ENCODE measurements around the gene UBB. TPM values are rescaled to one million over a fixed set of nuclear protein-coding genes. Genes with fewer than 3 reads are reported as not detected.

UBB gene
- polyA plus RNA-seq, 3 donors, result 1,838 to 2,108 (median 1,854) TPM

GRCh38 chr17:16407911-16408588 lies 27.2 kb downstream of the UBB start:
- no peak for DNase-seq

DNA sequence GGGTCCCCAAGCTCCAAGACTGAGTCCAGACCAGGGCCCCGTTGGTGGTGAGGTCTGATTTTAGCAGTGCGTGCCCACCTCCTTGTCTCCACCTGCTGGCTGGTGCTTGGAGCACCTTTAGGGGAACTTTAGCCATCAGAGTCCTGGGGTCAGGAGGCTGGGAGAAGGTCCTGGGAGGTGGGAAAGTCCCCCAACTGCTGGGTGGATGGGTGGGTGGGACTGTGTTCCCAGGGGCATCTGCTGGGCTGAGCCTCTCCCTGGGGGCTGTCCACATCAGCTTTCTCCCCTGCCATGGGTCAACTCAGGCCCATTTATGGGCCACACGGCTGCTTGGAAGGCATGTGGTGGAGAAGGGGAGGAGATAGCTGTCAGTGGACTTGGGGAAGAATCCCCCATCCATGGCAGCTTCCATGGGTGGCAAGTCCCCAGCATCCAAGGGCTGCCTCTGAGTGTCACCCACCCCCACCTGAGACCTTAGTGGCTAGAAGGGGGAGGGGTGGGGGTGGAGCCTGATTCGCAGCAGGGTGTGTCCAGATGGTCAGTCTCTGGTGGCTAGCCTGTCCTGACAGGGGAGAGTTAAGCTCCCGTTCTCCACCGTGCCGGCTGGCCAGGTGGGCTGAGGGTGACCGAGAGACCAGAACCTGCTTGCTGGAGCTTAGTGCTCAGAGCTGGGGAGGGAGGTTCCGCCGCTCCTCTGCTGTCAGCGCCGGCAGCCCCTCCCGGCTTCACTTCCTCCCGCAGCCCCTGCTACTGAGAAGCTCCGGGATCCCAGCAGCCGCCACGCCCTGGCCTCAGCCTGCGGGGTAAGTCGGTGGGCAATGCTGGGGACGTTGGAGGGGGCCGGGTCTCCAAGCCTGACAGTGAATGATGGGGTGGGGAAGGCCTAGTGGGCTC lies 34.4 kb downstream of the UBB start, which contains the start of gene TRPV2:
Gene TRPV2 (plus strand): TSS at position 541 of the 894 bp plus-strand sequence. CDS start 2,098 bp downstream, outside the sequence.
- DNase-seq, result no peak

DNA sequence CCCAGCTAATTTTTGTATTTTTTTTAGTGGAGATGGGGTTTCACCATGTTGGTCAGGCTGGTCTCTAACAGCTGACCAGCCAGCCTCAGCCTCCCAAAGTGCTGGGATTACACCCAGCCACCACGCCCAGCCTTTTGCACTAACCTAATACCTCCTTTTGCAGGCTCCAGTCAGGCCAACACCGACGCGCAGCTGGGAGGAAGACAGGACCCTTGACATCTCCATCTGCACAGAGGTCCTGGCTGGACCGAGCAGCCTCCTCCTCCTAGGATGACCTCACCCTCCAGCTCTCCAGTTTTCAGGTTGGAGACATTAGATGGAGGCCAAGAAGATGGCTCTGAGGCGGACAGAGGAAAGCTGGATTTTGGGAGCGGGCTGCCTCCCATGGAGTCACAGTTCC lies 36.5 kb downstream of the UBB start:
- DNase-seq, result no peak

DNA sequence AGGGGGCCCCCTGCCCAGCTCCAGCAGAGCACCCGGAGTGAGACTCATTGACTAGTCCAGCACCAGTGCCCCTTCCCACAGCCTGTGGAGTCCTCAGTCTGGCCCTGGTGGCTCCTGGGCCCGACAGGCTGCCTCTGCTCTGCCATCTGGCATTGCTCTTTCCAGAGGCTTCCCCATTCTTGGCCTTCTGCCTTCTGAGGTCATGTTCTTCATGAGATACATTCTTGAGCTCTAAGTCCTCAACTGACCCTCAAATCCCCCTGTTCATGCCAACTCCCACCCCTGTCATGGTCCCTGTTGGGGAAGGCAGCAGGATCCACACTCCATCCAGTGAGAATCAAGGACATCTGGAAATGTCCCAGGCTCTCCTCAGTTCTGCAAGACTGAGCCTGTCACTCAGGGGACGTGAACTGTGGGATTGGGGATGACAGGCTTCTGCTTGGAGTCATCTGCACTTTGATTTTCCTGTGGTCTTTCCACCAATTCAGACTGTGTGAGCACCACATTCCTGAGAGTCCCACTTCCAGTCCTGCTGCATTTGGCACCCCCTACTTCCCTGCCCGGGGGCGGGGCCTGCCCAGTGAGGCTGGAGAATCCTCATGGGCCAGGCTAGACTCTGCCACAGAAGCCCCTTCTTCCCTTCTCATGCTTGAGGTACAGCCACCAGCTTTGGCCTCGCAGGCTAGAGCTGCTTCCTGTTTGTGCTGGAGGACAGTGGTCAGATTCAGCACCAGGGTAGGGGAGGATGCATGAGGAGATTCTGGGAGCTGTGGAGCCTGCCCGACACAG lies 37.2 kb downstream of the UBB start:
- DNase-seq, result no peak

- no peak for DNase-seq
These were observed 37.8 kb downstream of the UBB start for GRCh38 chr17:16418685-16419068.

- no peak for DNase-seq
These were observed 38.4 kb downstream of the UBB start for GRCh38 chr17:16419074-16419928.

DNA sequence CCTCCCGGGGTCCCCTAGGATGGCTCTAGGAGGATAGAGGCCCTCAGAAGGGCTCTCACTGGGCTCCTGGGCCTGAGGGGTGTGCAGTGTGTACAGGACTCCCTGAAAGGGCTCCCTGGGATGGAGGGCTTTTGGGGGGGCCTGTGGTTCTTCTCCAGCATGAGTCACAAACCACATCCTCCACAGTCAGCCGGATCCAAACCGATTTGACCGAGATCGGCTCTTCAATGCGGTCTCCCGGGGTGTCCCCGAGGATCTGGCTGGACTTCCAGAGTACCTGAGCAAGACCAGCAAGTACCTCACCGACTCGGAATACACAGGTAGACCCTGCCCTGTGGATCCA lies 39.0 kb downstream of the UBB start:
- no peak for DNase-seq

GRCh38 chr17:16422416-16422815 lies 41.5 kb downstream of the UBB start:
- DNase-seq, result no peak

DNA sequence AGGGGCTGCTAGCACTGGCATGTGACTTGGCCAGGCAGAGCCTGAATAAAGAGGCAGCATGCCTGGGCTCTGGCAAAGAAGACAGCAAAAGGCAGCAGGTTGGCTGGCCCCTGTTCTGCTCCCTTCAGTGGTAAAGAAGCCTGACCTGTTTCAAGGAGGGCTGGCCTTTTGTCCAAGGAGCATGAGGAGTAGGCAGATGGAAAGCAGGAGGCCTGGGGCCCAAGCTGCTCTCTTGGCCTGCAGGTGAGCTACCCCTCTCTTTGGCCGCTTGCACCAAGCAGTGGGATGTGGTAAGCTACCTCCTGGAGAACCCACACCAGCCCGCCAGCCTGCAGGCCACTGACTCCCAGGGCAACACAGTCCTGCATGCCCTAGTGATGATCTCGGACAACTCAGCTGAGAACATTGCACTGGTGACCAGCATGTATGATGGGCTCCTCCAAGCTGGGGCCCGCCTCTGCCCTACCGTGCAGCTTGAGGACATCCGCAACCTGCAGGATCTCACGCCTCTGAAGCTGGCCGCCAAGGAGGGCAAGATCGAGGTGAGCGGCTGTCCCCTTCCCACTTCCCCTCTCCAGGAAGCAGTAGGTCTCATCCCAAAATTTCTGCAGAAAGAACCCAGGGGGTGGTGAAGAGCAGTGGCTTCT lies 42.5 kb downstream of the UBB start:
- no peak for DNase-seq

GRCh38 chr17:16425202-16425601 lies 44.3 kb downstream of the UBB start:
- DNase-seq, result no peak

- no peak for DNase-seq
These were observed 45.1 kb downstream of the UBB start for GRCh38 chr17:16425698-16426659.

DNA sequence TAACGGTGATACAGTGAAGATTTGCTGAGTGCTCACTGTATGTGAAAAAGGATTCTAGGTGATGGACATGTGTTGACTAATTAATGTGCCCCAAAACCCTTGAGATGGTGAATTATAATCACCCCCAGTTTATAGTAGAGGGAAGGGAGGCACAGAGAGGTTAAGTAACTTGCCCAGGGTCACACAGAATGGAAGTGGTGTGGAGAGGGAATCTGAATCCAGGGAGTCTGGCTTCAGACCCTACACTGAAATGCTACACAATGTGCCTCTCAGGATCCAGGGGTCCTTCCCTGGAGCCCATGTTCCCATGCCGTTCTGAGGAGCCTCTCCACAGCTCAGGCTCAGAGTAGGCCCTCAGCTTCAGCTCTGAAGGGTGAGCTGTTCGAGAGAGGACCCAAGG lies 46.1 kb downstream of the UBB start:
- no peak for DNase-seq

- DNase-seq, result no peak
These were observed 47.4 kb downstream of the UBB start for GRCh38 chr17:16428098-16428882.

GRCh38 chr17:16429083-16429482 lies 48.2 kb downstream of the UBB start:
- DNase-seq, result no peak

DNA sequence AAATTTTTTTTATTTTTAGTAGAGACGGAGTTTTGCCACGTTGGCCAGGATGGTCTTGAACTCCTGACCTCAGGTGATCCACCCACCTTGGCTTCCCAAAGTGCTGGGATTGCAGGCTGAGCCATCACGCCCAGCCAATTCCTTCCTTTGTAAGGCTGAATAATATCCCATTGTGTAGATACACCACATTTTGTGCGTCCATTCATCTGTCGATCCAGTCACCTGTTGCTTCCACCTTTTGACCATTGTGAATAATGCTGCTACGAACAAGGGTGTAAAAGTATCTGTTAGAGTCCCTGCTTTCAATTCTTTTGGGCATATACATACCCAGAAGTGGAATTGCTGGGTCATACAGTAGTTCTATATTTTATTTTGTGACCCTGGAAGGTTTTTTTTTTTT lies 49.8 kb downstream of the UBB start:
- no peak for DNase-seq

GRCh38 chr17:16432017-16432416 lies 51.1 kb downstream of the UBB start:
- DNase-seq, result no peak

All from renal pelvis (tissue), 4 donors.